IMR-90 (cell line): ENCODE results near the gene NAA50. TPM values are rescaled to one million over a fixed set of nuclear protein-coding genes. Genes with fewer than 3 reads are reported as not detected.

Source experiments
- ATAC-seq: fragments of 200-7000 bp; cut with Tn5 transposase; 2 replicates; pipeline ENCODE4 v1.9.1; 2020; ENCODE audit warnings: low read depth, mild to moderate bottlenecking, moderate library complexity
- BruUV-seq: library from RNA; stranded (reverse); fragments of 400-500 nt; replicated peaks from 2 replicates; lab custom pipeline; 2021; lab: Mats Ljungman, UMichigan
- CTCF ChIA-PET: fragments of 300-600 bp; formaldehyde crosslinking; extraction: SDS; loops from one replicate; lab custom pipeline; 2021; ENCODE audit warnings: antibody characterized with exemption; lab: Yijun Ruan, JAX
- POLR2A ChIA-PET: fragments of 300-600 bp; sonication (Branson Sonifier 250); formaldehyde crosslinking; loops from one replicate; lab custom pipeline; 2022; ENCODE audit warnings: antibody characterized with exemption; ENCODE audit not compliant: unreplicated experiment; lab: Charles Lee
- DNase-seq: peaks from one replicate; pipeline ENCODE4 v3.0.0; 2013
- H2AFZ ChIP-seq: replicated peaks from 2 replicates; pipeline ENCODE3; 2013; ENCODE audit warnings: low read length, mild to moderate bottlenecking; ENCODE audit not compliant: poor library complexity
- H2AK5ac ChIP-seq: 2 replicates; pipeline ENCODE4 v1.6.1; 2013; ENCODE audit warnings: low read depth, low read length, inconsistent platforms
- H2AK9ac ChIP-seq: replicated peaks from 2 replicates; pipeline ENCODE3; 2013; ENCODE audit warnings: mild to moderate bottlenecking, low read depth, low read length, moderate library complexity; ENCODE audit not compliant: poor library complexity
- H2BK120ac ChIP-seq: 2 replicates; pipeline ENCODE4 v1.6.1; 2013; ENCODE audit warnings: low read depth, low read length, inconsistent platforms
- H2BK15ac ChIP-seq: 3 replicates; pipeline ENCODE4 v1.6.1; 2013; ENCODE audit warnings: low read depth, low read length, inconsistent platforms
- H2BK20ac ChIP-seq: 2 replicates; pipeline ENCODE4 v1.6.1; 2013; ENCODE audit warnings: low read depth, mild to moderate bottlenecking, inconsistent platforms, low read length, moderate library complexity
- H2BK5ac ChIP-seq: 2 replicates; pipeline ENCODE4 v1.6.1; 2013; ENCODE audit warnings: mild to moderate bottlenecking, low read depth, low read length, inconsistent platforms; ENCODE audit not compliant: poor library complexity, severe bottlenecking
- H3K14ac ChIP-seq: replicated peaks from 2 replicates; pipeline ENCODE4 v1.6.1; 2013; ENCODE audit warnings: low read depth, low read length, inconsistent platforms
- H3K18ac ChIP-seq: 2 replicates; pipeline ENCODE4 v1.6.1; 2013; ENCODE audit warnings: low read depth, low read length, control low read depth
- H3K23ac ChIP-seq: 2 replicates; pipeline ENCODE4 v1.6.1; 2013; ENCODE audit warnings: low read depth, low read length, inconsistent platforms
- H3K27ac ChIP-seq: 2 replicates; pipeline ENCODE4 v1.5.1; 2013; ENCODE audit warnings: mild to moderate bottlenecking, control low read depth, low read length; ENCODE audit not compliant: insufficient read depth
- H3K27me3 ChIP-seq: 2 replicates; pipeline ENCODE4 v1.6.1; 2013; ENCODE audit warnings: low read length; ENCODE audit not compliant: control insufficient read depth, insufficient read depth
- H3K36me3 ChIP-seq: 2 replicates; pipeline ENCODE4 v1.6.1; 2013; ENCODE audit warnings: low read length, mixed read lengths; ENCODE audit not compliant: control insufficient read depth, insufficient read depth
- H3K4ac ChIP-seq: 2 replicates; pipeline ENCODE4 v1.6.1; 2013; ENCODE audit warnings: low read depth, low read length, inconsistent platforms
- H3K4me1 ChIP-seq: 2 replicates; pipeline ENCODE4 v1.6.1; 2013; ENCODE audit warnings: low read length, mixed read lengths; ENCODE audit not compliant: control insufficient read depth, insufficient read depth
- H3K4me2 ChIP-seq: 2 replicates; pipeline ENCODE4 v1.6.1; 2013; ENCODE audit warnings: low read depth, mild to moderate bottlenecking, control low read depth, low read length, moderate library complexity
- H3K4me3 ChIP-seq: 2 replicates; pipeline ENCODE4 v1.5.1; 2013; ENCODE audit warnings: low read depth, mild to moderate bottlenecking, control low read depth, low read length, moderate library complexity; ENCODE audit not compliant: insufficient read depth
- H3K56ac ChIP-seq: 2 replicates; pipeline ENCODE4 v1.6.1; 2013; ENCODE audit warnings: low read length, inconsistent platforms; ENCODE audit not compliant: insufficient read depth; ENCODE audit errors: extremely low read depth
- H3K79me1 ChIP-seq, 2 experiments: 2 replicates each; pipeline ENCODE4 v1.6.1; 2013; ENCODE audit warnings: low read length in 2 of 2, inconsistent platforms in 1 of 2, low read depth in 1 of 2
- H3K9ac ChIP-seq: 2 replicates; pipeline ENCODE4 v1.6.1; 2013; ENCODE audit warnings: low read depth, low read length, control low read depth
- H3K9me1 ChIP-seq: 2 replicates; pipeline ENCODE4 v1.6.1; 2013; ENCODE audit warnings: low read length, inconsistent platforms; ENCODE audit not compliant: insufficient read depth
- H3K9me3 ChIP-seq: 2 replicates; pipeline ENCODE4 v1.6.1; 2013; ENCODE audit warnings: low read length; ENCODE audit not compliant: control insufficient read depth, insufficient read depth
- H4K20me1 ChIP-seq: 2 replicates; pipeline ENCODE4 v1.6.1; 2013; ENCODE audit warnings: low read length, inconsistent platforms; ENCODE audit not compliant: insufficient read depth
- H4K5ac ChIP-seq: 2 replicates; pipeline ENCODE4 v1.6.1; 2013; ENCODE audit warnings: mild to moderate bottlenecking, low read depth, low read length, control low read depth
- H4K8ac ChIP-seq, 2 experiments: 2 replicates each; pipeline ENCODE4 v1.6.1; 2013; ENCODE audit warnings: low read depth in 2 of 2, low read length in 2 of 2, control low read depth in 1 of 2, inconsistent platforms in 1 of 2
- H4K91ac ChIP-seq: 2 replicates; pipeline ENCODE4 v1.6.1; 2013; ENCODE audit warnings: low read depth, low read length, inconsistent platforms; ENCODE audit not compliant: insufficient read depth
- CEBPB ChIP-seq: IDR thresholded peaks from 2 replicates; pipeline ENCODE4 v1.6.1; 2012; ENCODE audit warnings: low read depth, low read length, improper control_type of control experiment
- CHD1 ChIP-seq: IDR thresholded peaks from 2 replicates; pipeline ENCODE4 v1.6.1; 2012; ENCODE audit warnings: low read depth, low read length, improper control_type of control experiment
- FOS ChIP-seq: fragments of 150-350 bp; IDR thresholded peaks from 2 replicates; pipeline ENCODE4 v1.6.1; 2016; ENCODE audit warnings: low read depth, low read length
- MAFK ChIP-seq: IDR thresholded peaks from 2 replicates; pipeline ENCODE4 v1.6.1; 2012; ENCODE audit warnings: low read depth, low read length, improper control_type of control experiment
- MXI1 ChIP-seq: IDR thresholded peaks from 2 replicates; pipeline ENCODE4 v1.6.1; 2012; ENCODE audit warnings: low read depth, mild to moderate bottlenecking, low read length, moderate library complexity, borderline replicate concordance
- NFE2L2 ChIP-seq: fragments of 150-350 bp; IDR thresholded peaks from 2 replicates; pipeline ENCODE4 v1.6.1; 2016; ENCODE audit warnings: low read depth, mild to moderate bottlenecking, low read length
- POLR2A ChIP-seq: IDR thresholded peaks from 2 replicates; pipeline ENCODE4 v1.6.1; 2012; ENCODE audit warnings: mild to moderate bottlenecking, low read depth, low read length
- RAD21 ChIP-seq: IDR thresholded peaks from 2 replicates; pipeline ENCODE4 v1.6.1; 2012; ENCODE audit warnings: low read length, improper control_type of control experiment
- RCOR1 ChIP-seq: IDR thresholded peaks from 2 replicates; pipeline ENCODE4 v1.6.1; 2012; ENCODE audit warnings: mild to moderate bottlenecking, low read length, improper control_type of control experiment; ENCODE audit not compliant: insufficient replicate concordance
- RFX5 ChIP-seq: IDR thresholded peaks from 2 replicates; pipeline ENCODE4 v1.8.0; 2012; ENCODE audit warnings: low read depth, mild to moderate bottlenecking, low read length, moderate library complexity
- SMC3 ChIP-seq: fragments of 150-350 bp; IDR thresholded peaks from 2 replicates; pipeline ENCODE4 v1.6.1; 2016; ENCODE audit warnings: low read depth, mild to moderate bottlenecking, antibody characterized with exemption, low read length, moderate library complexity
- WGBS, 2 experiments: methylation state at CpG; one replicate each; pipeline versions ENCODE4 v1.1.5 to v1.1.7; 2013; ENCODE audit warnings: missing lambda C conversion rate in 2 of 2; ENCODE audit not compliant: insufficient read length in 1 of 2; ENCODE audit errors: extremely low coverage in 2 of 2; 5-methylcytosine and 5-hydroxymethylcytosine counted together
- dilution Hi-C: fragments of 300-500 bp; cut with HindIII; formaldehyde crosslinking; loops from one replicate; pipeline ENCODE4 v1.14.3; 2018; ENCODE audit warnings: low sequenced_read_pairs; ENCODE audit not compliant: unreplicated experiment
- in situ Hi-C: fragments of 300-500 bp; cut with MboI; formaldehyde crosslinking; loops from 3 replicates; pipeline ENCODE4 v1.14.3; 2019; ENCODE audit warnings: low sequenced_read_pairs, inconsistent platforms, mixed read lengths
- intact Hi-C: fragments of 100-400 bp; cut with micrococcal nuclease; formaldehyde crosslinking; loops from 2 replicates; pipeline ENCODE4 v1.10.0; 2022
- polyA plus RNA-seq, 3 experiments: library from polyadenylated mRNA; depleted of rRNA; stranded (reverse); fragments of >200 nt; gene quantifications; 2 replicates each; pipeline ENCODE4 v1.2.3, GENCODE V29; 2012; ENCODE audit warnings: low replicate concordance in 1 of 3
- total RNA-seq: library from RNA; depleted of rRNA; stranded (reverse); fragments of >200 nt; gene quantifications from 2 replicates; pipeline ENCODE4 v1.2.3, GENCODE V29; 2012
- TF ChIP-seq, protein P1 (sequence below): fragments of 150-350 bp; IDR thresholded peaks from 2 replicates; pipeline ENCODE4 v1.6.1; 2016; ENCODE audit warnings: low read depth, mild to moderate bottlenecking, low read length, moderate library complexity, borderline replicate concordance
- TF ChIP-seq, protein P2 (sequence below): fragments of 150-350 bp; IDR thresholded peaks from 2 replicates; pipeline ENCODE4 v1.6.1; 2017; ENCODE audit warnings: mild to moderate bottlenecking, antibody characterized with exemption, low read length, low read depth

The NAA50 gene
- total and polyA plus RNA-seq, 2 of the 4 experiments (the other 2 are of a cell fraction), result 42.4 to 125 TPM

DNA sequence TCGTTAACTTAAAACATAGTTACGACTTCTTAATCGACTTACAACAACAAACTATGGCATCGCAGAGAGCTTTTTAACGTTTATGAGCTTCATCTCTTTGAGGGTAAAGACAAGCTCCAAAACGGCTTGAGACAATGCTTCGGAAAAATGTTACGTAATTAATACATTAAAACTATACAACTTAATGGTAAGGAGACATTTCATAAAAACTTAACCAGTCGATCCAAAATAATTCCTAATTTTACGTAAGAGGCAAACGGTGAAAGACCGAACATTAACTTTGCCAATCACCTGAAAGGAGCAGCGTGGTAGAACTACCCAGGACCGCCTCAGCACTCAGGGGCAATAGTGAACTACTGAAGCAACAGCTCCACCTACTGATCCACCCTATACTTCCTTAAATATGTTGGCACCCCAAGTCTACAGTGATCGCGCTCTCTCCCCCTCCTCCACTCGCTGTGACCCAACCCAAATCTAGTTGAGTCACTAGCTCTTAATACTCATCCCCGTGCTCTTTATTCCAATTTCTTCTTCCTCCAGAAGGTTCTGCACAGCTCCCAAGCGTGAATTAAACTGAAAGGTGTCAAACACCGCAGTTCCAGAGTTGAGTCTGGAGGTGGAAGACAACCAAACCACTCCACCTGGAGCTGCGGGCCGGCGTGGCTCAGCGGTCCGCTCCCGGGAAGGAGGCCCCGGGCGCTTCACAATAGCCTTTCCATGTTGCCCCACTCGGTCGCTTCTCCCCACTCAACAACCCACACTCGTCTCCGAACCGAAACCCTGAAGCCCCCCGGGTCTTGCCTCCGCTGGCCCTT lies 901 bp downstream of the NAA50 start:
- peak overlapping the region; percentile 65 to 96; a peak in 3 of 4 replicates for H4K8ac ChIP-seq
- peaks cover 3 to 55% of the 10 kb centered on the region in 2 experiments; a peak in 3 of 4 replicates for H3K79me1 ChIP-seq
- peak overlapping the region; percentile 82 for H3K4me3 ChIP-seq
- BruUV-seq, result no TSS peak
- ChIA-PET POLR2A (interaction anchor here (0.6 to 2.0 kb wide), 2 partner anchors 29 to 161 kb away, joined by 3 to 8 read pairs; no protein-coding TSS in a partner anchor), CTCF (interaction anchor here (0.5 to 1.8 kb wide), 14 partner anchors 9 to 679 kb away, joined by 3 to 7 read pairs (median 4); no protein-coding TSS in a partner anchor)
- no peaks in the 10 kb centered on the region for H3K27me3 ChIP-seq
- peak overlapping the region; percentile 76 for H3K14ac ChIP-seq
- peak; percentile 90 for DNase-seq
- dilution Hi-C loops, result no loop called here
- H3K9me1 ChIP-seq, result peaks cover 10% of the 10 kb centered on the region; the same call in 1 of the 2 replicates
- peak overlapping the region; percentile 55; the same call in 1 of the 2 replicates for H3K23ac ChIP-seq
- 0% methylated on average over 4 of the region's 35 CpGs; no CpG with 5 or more reads in 1 of the 2 experiments for WGBS, 2 experiments
- peak overlapping the region; percentile 90 for H3K56ac ChIP-seq
- H2AK5ac ChIP-seq, result peak overlapping the region; percentile 84
- H3K27ac ChIP-seq, result peak overlapping the region; percentile 85
- intact Hi-C loops, result loop anchor here (1.0 to 10.0 kb wide), 6 partner anchors 38 to 690 kb away; partner anchors contain the start of genes CCDC191, GRAMD1C and QTRT2
- H2BK5ac ChIP-seq, result peak overlapping the region; percentile 80
- peak overlapping the region; percentile 96 for H2AK9ac ChIP-seq
- H4K20me1 ChIP-seq, result peaks cover 49% of the 10 kb centered on the region
- H3K4me1 ChIP-seq, result peaks cover 6% of the 10 kb centered on the region; the same call in 1 of the 2 replicates
- H3K18ac ChIP-seq, result peak overlapping the region; percentile 21
- H3K4ac ChIP-seq, result peak overlapping the region; percentile 76
- no peaks in the 10 kb centered on the region for H3K9me3 ChIP-seq
- peak overlapping the region; percentile 80 for H3K4me2 ChIP-seq
- in situ Hi-C loops, result no loop called here
- H2BK20ac ChIP-seq, result peak overlapping the region; percentile 0; the same call in 1 of the 2 replicates
- H4K91ac ChIP-seq, result peak overlapping the region; percentile 29
- no peak overlapping the region; the same call in 2 of the 3 replicates for H2BK15ac ChIP-seq
- H3K9ac ChIP-seq, result peak overlapping the region; percentile 88
- peak overlapping the region; percentile 98 for H2AFZ ChIP-seq
- H3K36me3 ChIP-seq, result no peaks in the 10 kb centered on the region
- peak overlapping the region; percentile 40 for H2BK120ac ChIP-seq
- peak; percentile 59 for ATAC-seq
- peak overlapping the region; percentile 46 for H4K5ac ChIP-seq
- TF ChIP-seq, protein P1, sequence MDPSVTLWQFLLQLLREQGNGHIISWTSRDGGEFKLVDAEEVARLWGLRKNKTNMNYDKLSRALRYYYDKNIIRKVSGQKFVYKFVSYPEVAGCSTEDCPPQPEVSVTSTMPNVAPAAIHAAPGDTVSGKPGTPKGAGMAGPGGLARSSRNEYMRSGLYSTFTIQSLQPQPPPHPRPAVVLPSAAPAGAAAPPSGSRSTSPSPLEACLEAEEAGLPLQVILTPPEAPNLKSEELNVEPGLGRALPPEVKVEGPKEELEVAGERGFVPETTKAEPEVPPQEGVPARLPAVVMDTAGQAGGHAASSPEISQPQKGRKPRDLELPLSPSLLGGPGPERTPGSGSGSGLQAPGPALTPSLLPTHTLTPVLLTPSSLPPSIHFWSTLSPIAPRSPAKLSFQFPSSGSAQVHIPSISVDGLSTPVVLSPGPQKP, result no peak
- TF ChIP-seq SMC3, result peak; percentile 33
- peak; percentile 74 for TF ChIP-seq RAD21
- TF ChIP-seq RCOR1, result no peak
- TF ChIP-seq CEBPB, result no peak; the same call in 1 of the 2 replicates
- no peak for TF ChIP-seq NFE2L2
- TF ChIP-seq POLR2A, result peak; percentile 42
- TF ChIP-seq MAFK, result no peak
- TF ChIP-seq MXI1, result peak; percentile 68; the same call in 1 of the 2 replicates
- TF ChIP-seq RFX5, result no peak
- TF ChIP-seq, protein P2, sequence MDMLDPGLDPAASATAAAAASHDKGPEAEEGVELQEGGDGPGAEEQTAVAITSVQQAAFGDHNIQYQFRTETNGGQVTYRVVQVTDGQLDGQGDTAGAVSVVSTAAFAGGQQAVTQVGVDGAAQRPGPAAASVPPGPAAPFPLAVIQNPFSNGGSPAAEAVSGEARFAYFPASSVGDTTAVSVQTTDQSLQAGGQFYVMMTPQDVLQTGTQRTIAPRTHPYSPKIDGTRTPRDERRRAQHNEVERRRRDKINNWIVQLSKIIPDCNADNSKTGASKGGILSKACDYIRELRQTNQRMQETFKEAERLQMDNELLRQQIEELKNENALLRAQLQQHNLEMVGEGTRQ, result no peak
- TF ChIP-seq FOS, result peak; percentile 28; the same call in 1 of the 2 replicates
- TF ChIP-seq CHD1, result peak; percentile 81; the same call in 1 of the 2 replicates
